Right lobe of liver (tissue), 4 donors: ENCODE results near the gene NLRP3.

ENCODE experiments used
- CTCF ChIP-seq, 4 donors: fragments of 200-600 bp in 3 of 4; fragments of 450-650 bp in 1 of 4; IDR thresholded peaks; one replicate each; pipeline versions ENCODE4 v1.5.1 to v1.8.0; 2016 to 2022; ENCODE audit warnings: antibody characterized with exemption in 4 of 4, mild to moderate bottlenecking in 2 of 4
- POLR2A ChIP-seq: fragments of 450-650 bp; IDR thresholded peaks from one replicate; pipeline ENCODE4 v1.6.1; 2017; ENCODE audit warnings: antibody characterized with exemption, mild to moderate bottlenecking
- donor health status: DM: no; HTN: no; CAD: no.
- donor health status: DM: no; HTN: no; CAD: no.
- donor health status: DM: no; HTN: yes; CAD: no.

- TF ChIP-seq CTCF (IDR thresholded peaks at IDR 0.05) = no peak
- TF ChIP-seq POLR2A = no peak
Measured at GRCh38 chr1:247443641-247444040, 27.7 kb downstream of the NLRP3 start.
